LNCaP clone FGC (cell line): ENCODE results near the gene ACTRT2.

Experiments
- DNase-seq: peaks from one replicate; pipeline ENCODE4 v3.0.0-alpha.2; 2011; ENCODE audit warnings: low read depth
- H3K4me3 ChIP-seq: 2 replicates; pipeline ENCODE4 v1.5.1; 2011; ENCODE audit warnings: mild to moderate bottlenecking, low read depth, low read length, control low read depth
- CTCF ChIP-seq: IDR thresholded peaks from 2 replicates; pipeline ENCODE4 v1.5.1; 2012; ENCODE audit warnings: mild to moderate bottlenecking; ENCODE audit not compliant: control insufficient read depth, insufficient read depth; ENCODE audit errors: extremely low read depth

The ACTRT2 gene

GRCh38 chr1:3035563-3036446 is 14.5 kb downstream of the ACTRT2 start:
- no peak for TF ChIP-seq CTCF

GRCh38 chr1:3036447-3037280 is 15.4 kb downstream of the ACTRT2 start:
- no peak for DNase-seq
- H3K4me3 ChIP-seq: no peak overlapping the region
- TF ChIP-seq CTCF: no peak

More at GRCh38 chr1:3035563-3036446, 14.5 kb downstream of the ACTRT2 start:
- no peak overlapping the region for H3K4me3 ChIP-seq
- no peak for DNase-seq

GRCh38 chr1:3037281-3038040 is 16.2 kb downstream of the ACTRT2 start:
- no peak overlapping the region for H3K4me3 ChIP-seq
- no peak for DNase-seq
- no peak for TF ChIP-seq CTCF

- DNase-seq: no peak
- TF ChIP-seq CTCF: no peak
- no peak overlapping the region for H3K4me3 ChIP-seq
Measured at GRCh38 chr1:3038113-3038551, 16.9 kb downstream of the ACTRT2 start.

- H3K4me3 ChIP-seq: no peak overlapping the region
- TF ChIP-seq CTCF: no peak
- DNase-seq: no peak
Measured at GRCh38 chr1:3038571-3039181, 17.4 kb downstream of the ACTRT2 start.

GRCh38 chr1:3040004-3040403 is 18.7 kb downstream of the ACTRT2 start:
- no peak for DNase-seq
- no peak overlapping the region for H3K4me3 ChIP-seq
- TF ChIP-seq CTCF: no peak
